Panc1 (cell line): ENCODE results near the gene PEPD. TPM values are rescaled to one million over a fixed set of nuclear protein-coding genes. Genes with fewer than 3 reads are reported as not detected.
A peak's percentile ranks its signal among the peaks of the same experiment; 100 is the strongest.

ENCODE experiments used
- ATAC-seq: fragments of 200-7000 bp; cut with Tn5 transposase; 2 replicates; pipeline ENCODE4 v1.9.1; 2020; ENCODE audit warnings: mild to moderate bottlenecking, moderate library complexity
- BruUV-seq: library from RNA; stranded (reverse); fragments of 400-500 nt; replicated peaks from 2 replicates; lab custom pipeline; 2021; lab: Mats Ljungman, UMichigan
- CTCF ChIA-PET: fragments of 300-600 bp; sonication (Branson Sonifier 250); formaldehyde crosslinking; loops from one replicate; lab custom pipeline; 2022; ENCODE audit warnings: antibody characterized with exemption; lab: Charles Lee
- POLR2A ChIA-PET: fragments of 300-600 bp; sonication (Branson Sonifier 250); formaldehyde crosslinking; loops from one replicate; lab custom pipeline; 2022; ENCODE audit warnings: antibody characterized with exemption; lab: Charles Lee
- DNase-seq: peaks from one replicate; pipeline ENCODE4 v3.0.0-alpha.2; 2010; ENCODE audit warnings: low read depth, low spot score
- H3K27ac ChIP-seq: 2 replicates; pipeline ENCODE4 v1.5.1; 2011; ENCODE audit warnings: mild to moderate bottlenecking, low read length, inconsistent platforms
- H3K27me3 ChIP-seq: fragments of 200-500 bp; sonication (Bioruptor generic); 2 replicates; pipeline ENCODE4 v1.6.0; 2014; ENCODE audit warnings: low read length, inconsistent platforms; ENCODE audit not compliant: control insufficient read depth, insufficient read depth
- H3K36me3 ChIP-seq: fragments of 200-500 bp; sonication (Bioruptor generic); 2 replicates; pipeline ENCODE4 v1.5.1; 2014; ENCODE audit warnings: inconsistent platforms, mild to moderate bottlenecking, low read length, moderate library complexity; ENCODE audit not compliant: control insufficient read depth, insufficient read depth
- H3K4me1 ChIP-seq: 2 replicates; pipeline ENCODE4 v1.5.1; 2011; ENCODE audit warnings: inconsistent platforms, mild to moderate bottlenecking, low read length, moderate library complexity; ENCODE audit not compliant: control insufficient read depth, insufficient read depth
- H3K4me3 ChIP-seq, 2 experiments: 2 replicates each; pipeline ENCODE4 v1.5.1; 2011 to 2012; ENCODE audit warnings: low read depth in 2 of 2, low read length in 2 of 2, mild to moderate bottlenecking in 2 of 2, inconsistent platforms in 1 of 2, moderate library complexity in 1 of 2
- H3K9me3 ChIP-seq: fragments of 200-500 bp; sonication (Bioruptor generic); 2 replicates; pipeline ENCODE4 v1.5.1; 2014; ENCODE audit warnings: low read depth, mild to moderate bottlenecking, inconsistent platforms, low read length, moderate library complexity; ENCODE audit not compliant: control insufficient read depth, insufficient read depth
- CTCF ChIP-seq: fragments of 450-650 bp; IDR thresholded peaks from 2 replicates; pipeline ENCODE4 v1.5.1; 2017; ENCODE audit warnings: mild to moderate bottlenecking
- POLR2AphosphoS5 ChIP-seq: IDR thresholded peaks from 2 replicates; pipeline ENCODE4 v1.6.1; 2012; ENCODE audit warnings: mild to moderate bottlenecking, low read depth, low read length, moderate library complexity
- REST ChIP-seq, 2 experiments: IDR thresholded peaks; 2 replicates each; pipeline ENCODE4 v1.6.1; 2011 to 2012; ENCODE audit warnings: low read depth in 2 of 2, control low read depth in 1 of 2, low read length in 1 of 2, mild to moderate bottlenecking in 1 of 2, moderate library complexity in 1 of 2; ENCODE audit not compliant: insufficient read depth in 1 of 2
- SIN3A ChIP-seq: IDR thresholded peaks from 2 replicates; pipeline ENCODE4 v1.6.1; 2012; ENCODE audit warnings: low read depth, mild to moderate bottlenecking, low read length, moderate library complexity, borderline replicate concordance; ENCODE audit not compliant: insufficient read depth
- TCF7L2 ChIP-seq: IDR thresholded peaks from 2 replicates; pipeline ENCODE4 v1.6.1; 2011; ENCODE audit warnings: mild to moderate bottlenecking, low read depth, low read length, inconsistent platforms
- in situ Hi-C: cut with HindIII; loops from 2 replicates; pipeline ENCODE4 v1.10.0; 2016; ENCODE audit warnings: low sequenced_read_pairs, low pct_unique_long_range_greater_than_20kb
- intact Hi-C: fragments of 100-400 bp; cut with micrococcal nuclease; formaldehyde crosslinking; loops from one replicate; pipeline ENCODE4 v1.10.0; 2022; ENCODE audit not compliant: unreplicated experiment
- total RNA-seq: library from RNA; stranded (reverse); gene quantifications from one replicate; pipeline ENCODE4 v1.2.1, GENCODE V29; 2021; ENCODE audit not compliant: unreplicated experiment

PEPD gene
- total RNA-seq, 1 experiment from 2014 or later, result 102 TPM

GRCh38 chr19:33349319-33350289 is 172.0 kb downstream of the PEPD start:
- H3K9me3 ChIP-seq, result no peaks in the 10 kb centered on the region
- no peak overlapping the region for H3K27ac ChIP-seq
- intact Hi-C loops (no loop called here), in situ Hi-C loops (loop anchor here (10.0 kb wide), 1 partner anchor 55 kb away; no protein-coding TSS in a partner anchor)
- BruUV-seq, result no TSS peak
- no peaks in the 10 kb centered on the region for H3K36me3 ChIP-seq
- H3K4me1 ChIP-seq, result no peaks in the 10 kb centered on the region
- no peak for DNase-seq
- ChIA-PET CTCF (no interaction called here), POLR2A (no interaction called here)
- TF ChIP-seq SIN3A, result no peak
- no peak for TF ChIP-seq CTCF
- TF ChIP-seq REST (IDR thresholded peaks at IDR 0.05; ENCODE audit: insufficient read depth in 1 of 2, low read depth in 2 of 2, low read length in 1 of 2), result no peak
- no peak for TF ChIP-seq POLR2AphosphoS5
- TF ChIP-seq TCF7L2, result no peak
- peaks cover 9% of the 10 kb centered on the region; the same call in 1 of the 2 replicates for H3K27me3 ChIP-seq
- H3K4me3 ChIP-seq, result no peak overlapping the region
- no peak for ATAC-seq

- peaks cover 19% of the 10 kb centered on the region; the same call in 1 of the 2 replicates for H3K27me3 ChIP-seq
- no peak overlapping the region for H3K27ac ChIP-seq
- CTCF ChIA-PET, result no interaction called here
- TF ChIP-seq SIN3A (no peak), CTCF (no peak), REST (IDR thresholded peaks at IDR 0.05; ENCODE audit: insufficient read depth in 1 of 2, low read depth in 2 of 2, low read length in 1 of 2) (0 out of 4 replicates have a peak, but pooled peaks of 1 of the 2 experiments have one; percentile 34)
- no peak for ATAC-seq
- no peak for DNase-seq
- POLR2A ChIA-PET, result no interaction called here
- intact Hi-C loops, result no loop called here
- H3K4me3 ChIP-seq, result no peak overlapping the region
- no peaks in the 10 kb centered on the region for H3K36me3 ChIP-seq
- in situ Hi-C loops, result loop anchor here (10.0 kb wide), 1 partner anchor 54 kb away; no protein-coding TSS in a partner anchor
- no peaks in the 10 kb centered on the region for H3K9me3 ChIP-seq
- H3K4me1 ChIP-seq, result no peaks in the 10 kb centered on the region
- no TSS peak for BruUV-seq
Measured at GRCh38 chr19:33348301-33349010, 173.1 kb downstream of the PEPD start.
